DOHH2 (cell line): ENCODE results near the gene ASPHD1.

ENCODE experiments used
- EZH2phosphoT487 ChIP-seq: fragments of 200-600 bp; sonication (generic); IDR thresholded peaks from 2 replicates; pipeline ENCODE4 v1.6.1; 2017; ENCODE audit warnings: borderline replicate concordance, mild to moderate bottlenecking, antibody characterized with exemption, low read length, moderate library complexity, mixed read lengths
- TF ChIP-seq, protein P1 (sequence below): fragments of 200-600 bp; sonication (generic); IDR thresholded peaks from one replicate; pipeline ENCODE4 v1.5.1; 2014; ENCODE audit warnings: antibody characterized with exemption, mild to moderate bottlenecking, low read depth, low read length; ENCODE audit not compliant: poor library complexity, severe bottlenecking

DNA sequence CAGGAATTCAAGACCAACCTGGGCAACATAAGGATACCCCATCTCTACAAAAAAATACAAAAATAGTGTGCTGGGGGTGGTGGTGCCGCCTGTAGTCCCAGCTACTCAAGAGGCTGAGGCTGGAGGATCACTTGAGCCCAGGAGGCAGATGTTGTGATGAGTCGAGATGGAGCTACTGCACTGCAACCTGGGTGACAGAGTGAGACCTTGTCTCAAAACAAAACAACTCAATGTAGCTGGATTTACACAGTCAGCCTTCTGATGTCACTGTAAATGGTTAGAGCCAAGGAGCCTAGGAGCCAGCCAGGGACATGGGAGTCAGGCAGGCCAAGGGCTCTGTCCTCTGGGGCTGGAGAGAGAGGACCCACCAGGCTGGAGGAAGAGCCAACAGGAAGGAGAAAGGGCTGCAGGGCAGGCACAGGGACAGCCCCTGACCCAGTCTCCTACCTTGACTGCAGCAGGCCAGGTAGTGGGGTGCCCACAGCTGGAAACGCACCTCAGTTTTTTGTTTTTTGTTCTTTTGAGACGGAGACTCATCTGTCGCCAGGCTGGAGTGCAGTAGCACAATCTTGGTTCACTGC lies 45.7 kb upstream of the ASPHD1 start:
- TF ChIP-seq EZH2phosphoT487: no peak
- TF ChIP-seq, protein P1, sequence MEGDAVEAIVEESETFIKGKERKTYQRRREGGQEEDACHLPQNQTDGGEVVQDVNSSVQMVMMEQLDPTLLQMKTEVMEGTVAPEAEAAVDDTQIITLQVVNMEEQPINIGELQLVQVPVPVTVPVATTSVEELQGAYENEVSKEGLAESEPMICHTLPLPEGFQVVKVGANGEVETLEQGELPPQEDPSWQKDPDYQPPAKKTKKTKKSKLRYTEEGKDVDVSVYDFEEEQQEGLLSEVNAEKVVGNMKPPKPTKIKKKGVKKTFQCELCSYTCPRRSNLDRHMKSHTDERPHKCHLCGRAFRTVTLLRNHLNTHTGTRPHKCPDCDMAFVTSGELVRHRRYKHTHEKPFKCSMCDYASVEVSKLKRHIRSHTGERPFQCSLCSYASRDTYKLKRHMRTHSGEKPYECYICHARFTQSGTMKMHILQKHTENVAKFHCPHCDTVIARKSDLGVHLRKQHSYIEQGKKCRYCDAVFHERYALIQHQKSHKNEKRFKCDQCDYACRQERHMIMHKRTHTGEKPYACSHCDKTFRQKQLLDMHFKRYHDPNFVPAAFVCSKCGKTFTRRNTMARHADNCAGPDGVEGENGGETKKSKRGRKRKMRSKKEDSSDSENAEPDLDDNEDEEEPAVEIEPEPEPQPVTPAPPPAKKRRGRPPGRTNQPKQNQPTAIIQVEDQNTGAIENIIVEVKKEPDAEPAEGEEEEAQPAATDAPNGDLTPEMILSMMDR: no peak
